ENCODE data around the gene MAST4.

Gene MAST4

DNA sequence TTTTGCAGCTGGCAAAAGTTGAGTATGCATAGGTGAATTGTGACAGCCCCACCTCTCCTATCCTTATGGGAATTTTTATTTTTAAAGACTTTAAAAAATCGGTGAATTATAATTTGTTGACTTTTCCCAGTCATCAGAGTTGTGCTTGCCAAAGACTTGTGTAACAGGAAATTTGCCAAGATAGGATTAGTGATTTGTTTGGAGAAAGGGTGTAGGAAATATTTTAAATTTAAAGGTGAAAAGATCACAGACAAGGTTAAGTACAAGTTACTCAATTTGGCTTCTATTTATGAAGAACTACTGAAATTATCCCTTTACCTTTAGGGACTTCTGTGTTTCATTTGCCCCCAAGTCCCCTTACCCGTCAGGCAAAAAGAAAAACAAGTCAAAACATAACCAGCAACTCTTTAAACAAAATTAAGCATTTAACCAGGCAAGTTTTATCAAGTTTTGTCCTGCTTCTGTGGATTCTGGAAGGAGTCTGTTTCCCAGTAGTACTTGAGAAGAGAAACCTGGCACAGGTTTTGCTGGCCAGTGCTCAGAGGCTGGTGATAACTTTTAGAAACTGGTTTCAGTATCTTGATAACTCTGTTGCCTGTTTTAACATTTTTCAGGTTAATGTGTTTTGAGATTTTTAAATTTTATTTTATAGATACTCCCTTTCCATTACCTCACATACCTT, 285.4 kb downstream of the MAST4 start:
- DNase-seq, result no peak

DNA sequence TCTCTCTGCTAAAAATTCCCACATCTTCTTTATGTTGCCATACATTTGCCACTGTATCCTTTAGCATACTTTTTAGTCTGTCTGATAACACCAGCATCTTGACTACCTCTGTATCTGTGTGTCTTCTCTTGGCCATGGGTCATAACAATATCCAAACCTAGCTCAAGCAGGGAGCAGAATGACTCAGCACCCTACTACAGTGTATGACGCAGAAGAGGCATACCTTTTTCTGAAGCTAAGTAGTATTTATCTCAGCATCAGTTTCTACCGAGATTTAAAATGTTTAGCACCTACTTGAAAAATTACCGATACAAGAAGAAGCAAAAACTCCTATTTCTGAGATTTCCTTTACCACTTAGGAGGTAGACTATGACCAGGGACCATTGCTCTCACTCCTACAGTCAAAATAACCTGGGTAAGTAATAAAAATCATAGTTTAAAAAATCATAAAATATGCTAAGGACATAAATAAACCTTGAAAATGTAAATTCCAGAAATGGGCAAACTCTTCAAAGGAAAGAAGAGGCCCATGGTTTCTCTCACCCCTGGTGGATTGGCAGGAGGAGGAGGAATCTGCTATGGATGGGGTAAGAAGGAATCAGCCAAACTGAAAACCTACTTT, 286.5 kb downstream of the MAST4 start:
- DNase-seq, result no peak

DNA sequence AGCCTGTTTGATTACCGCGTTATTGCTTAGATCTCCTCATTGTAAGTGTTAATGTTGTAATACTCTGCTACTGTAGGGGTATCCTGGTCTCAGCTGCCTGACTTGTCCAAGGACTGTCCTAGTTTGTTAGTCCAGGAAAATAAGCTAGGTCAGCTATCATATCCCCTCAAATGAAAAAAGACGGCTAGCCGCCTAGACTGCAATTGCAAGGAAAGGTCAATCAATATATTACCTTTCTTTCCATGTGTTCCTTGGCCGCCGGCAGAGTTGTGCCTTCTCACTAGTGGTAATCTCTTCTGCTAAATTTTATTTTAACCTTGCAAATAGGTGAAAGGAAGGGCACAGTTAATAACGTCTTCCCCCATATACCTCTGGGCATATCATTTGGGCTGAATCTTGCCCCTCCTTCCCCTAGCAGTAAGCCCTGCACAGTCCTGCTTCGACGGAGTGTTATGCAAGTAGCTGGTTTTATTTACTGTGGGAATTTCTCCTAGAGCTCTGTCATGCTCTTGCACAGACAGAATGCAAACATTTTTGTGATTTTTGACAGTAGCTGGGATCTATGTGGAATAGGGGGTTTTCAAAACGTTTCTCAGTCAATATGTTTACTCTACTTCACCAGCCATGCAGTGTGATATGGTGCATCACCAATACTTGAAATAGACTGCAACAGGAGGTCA, 288.5 kb downstream of the MAST4 start:
- DNase-seq, result no peak

GRCh38 chr5:66886941-66887340, 290.7 kb downstream of the MAST4 start:
- no peak for DNase-seq

- no peak for DNase-seq
These were observed 292.4 kb downstream of the MAST4 start for GRCh38 chr5:66888613-66889012.

- DNase-seq, result no peak
These were observed 292.9 kb downstream of the MAST4 start for GRCh38 chr5:66889056-66889455.

GRCh38 chr5:66889524-66889923, 293.3 kb downstream of the MAST4 start:
- no peak for DNase-seq

DNA sequence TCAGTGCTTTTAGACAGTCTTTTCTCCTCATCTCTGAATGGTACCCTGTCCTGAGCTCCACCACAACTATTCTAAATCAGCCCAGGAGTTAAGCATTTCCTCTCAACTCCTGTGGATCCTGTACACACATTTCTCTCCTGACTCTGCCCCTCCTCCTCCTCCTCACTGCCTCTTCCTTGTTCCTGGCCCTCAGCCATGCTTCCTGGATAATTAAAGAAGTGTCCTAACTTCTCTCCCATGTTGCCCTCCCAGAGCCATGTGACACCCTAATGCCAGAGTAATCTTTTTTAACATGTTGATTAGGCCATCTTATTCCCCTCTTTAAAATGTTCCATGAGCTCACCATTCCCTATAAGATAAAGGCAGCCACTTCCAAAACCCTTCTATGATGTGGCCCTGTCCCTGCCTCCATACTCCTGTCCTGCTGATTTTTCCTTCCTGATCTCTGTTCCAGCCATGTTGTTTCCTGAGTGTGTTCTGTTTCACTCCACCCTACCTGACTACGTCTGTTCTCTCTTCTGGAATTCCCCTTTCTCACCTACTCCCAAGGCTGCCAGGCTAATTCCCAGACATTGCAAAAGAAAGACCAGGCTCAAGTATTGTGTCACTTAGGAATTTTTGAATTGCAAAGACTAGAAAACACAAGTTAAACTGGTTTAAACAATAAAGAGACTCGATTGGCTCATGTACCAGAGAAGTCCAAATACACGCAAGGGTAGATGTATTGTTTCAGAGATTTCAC, 295.2 kb downstream of the MAST4 start:
- no peak for DNase-seq

GRCh38 chr5:66892716-66893115, 296.5 kb downstream of the MAST4 start:
- no peak for DNase-seq

GRCh38 chr5:66894480-66895240, 298.5 kb downstream of the MAST4 start:
- no peak for DNase-seq

DNA sequence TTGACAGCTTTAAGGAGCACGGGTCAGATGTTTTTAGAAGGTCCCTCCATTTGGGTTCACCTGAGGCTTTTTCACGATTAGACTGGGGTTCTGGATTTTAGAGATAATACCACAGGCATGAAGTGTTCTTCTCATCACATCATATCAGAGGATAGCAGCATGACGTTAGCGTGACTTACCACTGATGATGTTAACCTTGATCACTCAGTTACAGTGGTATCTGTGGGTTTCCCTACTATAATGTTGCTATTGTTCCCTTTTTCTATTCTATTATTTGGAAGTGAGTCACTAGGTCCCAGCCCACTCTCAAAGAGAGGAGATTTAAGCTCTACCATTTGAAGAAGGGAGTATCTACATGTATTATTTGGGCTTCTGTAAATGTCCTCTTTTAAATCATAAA, 300.0 kb downstream of the MAST4 start:
- DNase-seq, result no peak

DNA sequence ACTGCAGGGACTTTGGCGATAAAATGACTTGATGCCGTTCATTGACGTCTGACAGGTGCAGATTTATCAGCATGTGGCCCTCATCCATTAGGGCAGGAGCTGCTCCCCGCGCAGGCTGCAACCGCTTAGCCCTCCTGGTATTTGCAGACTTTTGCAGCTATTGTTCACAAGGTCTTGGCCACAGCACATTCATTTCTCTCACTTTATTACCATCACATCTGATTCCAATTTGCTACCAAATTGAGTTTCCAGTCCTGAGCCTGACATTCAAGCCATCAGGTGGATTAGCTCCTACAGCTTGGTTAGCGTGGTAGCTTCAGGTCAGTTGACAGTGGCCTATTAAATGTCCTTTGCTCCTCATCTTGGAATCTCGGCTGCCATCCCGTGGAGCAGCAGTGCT, 301.2 kb downstream of the MAST4 start:
- no peak for DNase-seq

- DNase-seq, result no peak
These were observed 302.2 kb downstream of the MAST4 start for GRCh38 chr5:66898241-66898995.

DNA sequence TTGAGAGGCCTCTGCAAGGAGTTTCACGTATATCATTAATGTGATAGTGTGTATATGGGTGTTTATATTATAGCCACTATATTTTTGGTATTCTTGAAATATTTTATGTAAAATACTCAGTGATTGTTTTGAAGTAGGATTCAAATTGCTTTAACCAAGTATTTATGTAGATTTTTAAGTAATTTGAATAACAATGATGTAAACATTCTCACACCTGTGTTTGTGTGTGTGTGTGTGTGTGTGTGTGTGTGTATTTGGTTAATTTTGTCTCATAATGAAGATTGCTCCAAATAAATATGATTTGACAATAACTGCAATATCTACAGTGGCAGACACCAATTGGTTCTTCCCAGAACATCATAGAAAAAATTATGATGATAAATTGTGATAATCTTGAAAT, 307.0 kb downstream of the MAST4 start:
- no peak for DNase-seq

DNA sequence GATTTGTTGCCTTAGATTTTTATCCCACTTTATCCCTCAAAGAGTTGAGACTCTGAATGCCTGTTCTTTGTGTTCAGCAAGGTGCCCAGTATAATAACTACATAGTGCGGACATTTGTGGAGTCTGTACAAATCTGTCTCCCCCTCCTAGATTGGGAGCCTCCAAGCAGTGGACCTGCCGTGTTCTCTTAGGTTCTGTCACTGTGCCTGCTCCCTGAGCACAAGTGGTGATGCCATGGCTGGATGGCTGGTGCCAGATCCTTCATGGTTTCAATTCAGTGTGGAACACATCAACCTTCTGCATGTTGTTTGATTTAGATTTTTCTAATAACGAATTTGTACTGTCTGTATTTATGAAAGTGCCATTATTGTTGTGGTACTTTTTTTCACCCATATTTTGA, 307.5 kb downstream of the MAST4 start:
- no peak for DNase-seq

DNA sequence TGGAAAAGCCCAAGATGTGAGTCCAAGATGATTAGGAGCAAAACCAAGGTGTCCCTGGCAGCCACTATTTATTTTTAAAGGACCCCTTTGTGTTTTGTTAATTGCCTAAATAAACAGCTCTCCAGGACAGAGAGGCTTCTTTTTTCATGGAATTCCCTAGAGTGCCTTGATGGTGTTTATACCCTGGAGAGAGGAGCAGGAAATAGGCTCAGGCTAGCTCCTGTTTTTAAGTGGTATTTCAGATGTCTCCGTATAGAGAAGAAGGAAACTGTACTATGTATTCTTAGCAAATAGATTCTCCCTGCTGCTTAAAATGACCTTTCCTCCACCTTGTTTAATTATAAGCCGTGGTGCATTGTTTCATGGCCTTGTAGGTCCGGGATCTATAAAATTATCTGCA, 308.0 kb downstream of the MAST4 start:
- DNase-seq, result no peak

DNA sequence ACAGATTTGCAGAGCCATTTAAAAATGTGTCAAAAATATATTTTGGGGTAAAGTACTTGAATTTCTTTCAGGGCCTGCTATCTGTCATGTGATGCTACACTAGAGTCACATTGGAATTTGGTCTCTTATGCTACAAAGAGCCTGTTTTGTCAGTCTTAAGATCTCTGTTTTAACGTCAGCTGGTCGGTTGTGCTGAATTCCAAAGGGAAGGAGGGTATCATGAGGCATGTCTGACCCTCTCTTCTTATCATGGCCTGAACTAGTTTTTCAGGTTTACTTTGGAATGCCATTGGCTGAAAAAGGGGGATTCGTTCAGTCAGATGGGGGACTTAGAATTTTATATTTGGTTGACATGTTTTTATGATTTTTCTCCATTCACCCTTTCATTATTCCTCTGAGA, 309.8 kb downstream of the MAST4 start:
- DNase-seq, result no peak

GRCh38 chr5:66908230-66908629, 312.0 kb downstream of the MAST4 start:
- no peak for DNase-seq

GRCh38 chr5:66909364-66909763, 313.2 kb downstream of the MAST4 start:
- no peak for DNase-seq

DNA sequence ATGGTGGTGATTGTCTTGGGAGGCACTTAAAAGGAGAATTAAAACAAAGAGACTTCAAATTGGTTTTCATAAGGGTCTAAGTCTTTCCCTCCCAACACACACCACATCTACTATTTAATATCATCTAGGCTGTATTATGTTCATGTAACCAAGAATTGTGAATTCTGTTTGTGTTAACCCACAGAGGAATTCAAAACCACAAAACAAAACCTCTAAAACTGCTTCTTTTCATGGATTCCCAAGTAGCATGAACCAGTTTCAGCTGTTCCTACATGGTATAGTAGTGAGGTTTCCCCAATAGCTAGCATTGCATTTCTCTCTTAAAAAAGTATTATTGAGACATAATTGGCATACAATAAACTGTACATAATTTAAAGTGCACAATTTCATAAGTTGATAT, 316.6 kb downstream of the MAST4 start:
- DNase-seq, result no peak

- DNase-seq, result no peak
These were observed 319.3 kb downstream of the MAST4 start for GRCh38 chr5:66915531-66915930.

DNA sequence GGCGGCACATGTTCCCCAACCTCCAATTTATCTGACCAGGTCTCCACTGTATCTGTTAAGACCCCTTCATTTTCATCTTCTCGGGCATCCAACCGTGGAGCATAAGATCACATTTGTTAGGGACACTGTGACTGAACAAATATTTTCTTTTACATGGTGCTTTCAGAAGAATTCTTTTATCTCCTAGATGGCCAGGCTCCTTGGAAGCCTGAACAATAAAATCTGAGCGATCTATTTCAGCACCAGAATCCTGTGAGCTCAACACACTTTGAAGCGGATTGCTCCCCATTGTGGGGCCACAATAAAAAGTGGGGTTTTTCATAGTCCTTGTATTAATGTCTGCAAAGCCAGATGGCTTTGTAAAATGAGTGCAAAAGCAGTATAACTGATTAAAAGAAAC, 326.7 kb downstream of the MAST4 start:
- DNase-seq, result no peak

All from central memory CD4-positive, alpha-beta T cell (primary cell).